ENCODE results near the gene PIGQ. TPM values are rescaled to one million over a fixed set of nuclear protein-coding genes. Genes with fewer than 3 reads are reported as not detected.

PIGQ gene
- total and polyA plus RNA-seq, 2 of the 13 experiments (the other 11 are each of a cell fraction or from before 2014, with no cell fraction given): 7.7 to 19.7 TPM

GRCh38 chr16:592518-593306 lies 22.9 kb downstream of the PIGQ start (continued):
- TF ChIP-seq ZNF687 (CRISPR knock-in tag; IDR thresholded peaks at IDR 0.05) (peak; percentile 97), MED8 (CRISPR knock-in tag; IDR thresholded peaks at IDR 0.05; ENCODE audit: insufficient replicate concordance) (peak; percentile 31), MBNL3 (CRISPR knock-in tag; conservative IDR thresholded peaks at IDR 0.05) (no peak), FOXC1 (CRISPR knock-in tag; IDR thresholded peaks at IDR 0.05; ENCODE audit: borderline replicate concordance) (peak; percentile 80), ZFP37 (CRISPR knock-in tag; IDR thresholded peaks at IDR 0.05; ENCODE audit: borderline replicate concordance) (peak; percentile 38; the same call in 1 of the 2 replicates), KDM2A (CRISPR knock-in tag; IDR thresholded peaks at IDR 0.05; ENCODE audit: borderline replicate concordance, low read depth) (peak; percentile 45; the same call in 1 of the 2 replicates), ZNF605 (CRISPR knock-in tag; IDR thresholded peaks at IDR 0.05) (peak; percentile 59; the same call in 1 of the 2 replicates), NBN (conservative IDR thresholded peaks at IDR 0.05) (no peak), BRD4 (CRISPR knock-in tag; IDR thresholded peaks at IDR 0.05) (no peak), ZNF407 (CRISPR knock-in tag; IDR thresholded peaks at IDR 0.05; ENCODE audit: not compliant biosample characterization) (peak; percentile 44), ZMAT3 (CRISPR knock-in tag; conservative IDR thresholded peaks at IDR 0.05) (0 out of 2 replicates have a peak, but pooled peaks have one; percentile 7), AGO2 (optimal IDR thresholded peaks at IDR 0.05; ENCODE audit: low read depth, low read length) (peak; percentile 9), MAX (IDR thresholded peaks at IDR 0.05) (peak; percentile 93), MLX (CRISPR knock-in tag; IDR thresholded peaks at IDR 0.05) (peak; percentile 23; the same call in 1 of the 2 replicates), ZNF883 (CRISPR knock-in tag; IDR thresholded peaks at IDR 0.05; ENCODE audit: not compliant biosample characterization) (peak; percentile 81)

Data from HepG2 (cell line).